ENCODE results near the gene NLK. TPM values are rescaled to one million over a fixed set of nuclear protein-coding genes. Genes with fewer than 3 reads are reported as not detected.
"Not testable (repeated sequence)": the region's sequence is repeated elsewhere in the genome, so short reads cannot be mapped to it uniquely, and the experiment has no call there.

Gene NLK
- total RNA-seq, result 17.0 and 17.6 TPM in 2 replicates

DNA sequence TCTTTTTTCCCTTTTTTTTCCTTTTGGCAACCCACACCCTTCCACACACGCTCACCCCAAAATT, at the start of gene NLK:
TSS of gene NLK (plus strand) at position 21 of the 64 bp plus-strand sequence. CDS start 197 bp downstream, outside the sequence.
- intact Hi-C loops (cut with micrococcal nuclease), result loop anchor here (5.0 to 10.0 kb wide), 3 partner anchors 212 to 570 kb away; partner anchors contain the start of genes ALDOC and PIGS

DNA sequence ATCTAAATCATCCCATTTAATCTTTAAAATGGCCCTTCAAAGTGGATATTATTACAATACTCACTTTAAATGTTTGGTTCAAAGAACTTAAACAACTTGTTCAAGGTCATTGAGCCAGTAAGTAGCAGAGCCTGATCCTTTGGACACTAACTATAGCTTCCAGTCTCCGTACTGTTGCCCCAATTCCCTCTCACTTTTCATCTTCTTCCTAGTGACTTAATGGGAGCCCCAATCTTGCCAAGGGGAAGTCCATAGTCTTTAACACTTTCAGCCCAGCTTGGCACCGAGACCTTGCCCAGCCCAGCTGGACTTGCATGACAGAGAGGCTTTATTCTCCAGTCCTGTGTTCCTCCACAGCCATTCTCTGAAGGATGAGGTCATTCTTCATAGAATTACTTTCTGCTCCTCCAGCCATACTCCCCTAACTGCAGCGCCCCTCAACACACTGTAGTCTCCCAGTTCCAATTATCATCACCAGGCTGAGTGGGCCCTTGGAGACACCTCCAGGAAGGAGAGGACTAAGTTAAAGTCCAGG, 49.2 kb upstream of the NLK start:
- intact Hi-C loops (cut with micrococcal nuclease), result no loop called here

DNA sequence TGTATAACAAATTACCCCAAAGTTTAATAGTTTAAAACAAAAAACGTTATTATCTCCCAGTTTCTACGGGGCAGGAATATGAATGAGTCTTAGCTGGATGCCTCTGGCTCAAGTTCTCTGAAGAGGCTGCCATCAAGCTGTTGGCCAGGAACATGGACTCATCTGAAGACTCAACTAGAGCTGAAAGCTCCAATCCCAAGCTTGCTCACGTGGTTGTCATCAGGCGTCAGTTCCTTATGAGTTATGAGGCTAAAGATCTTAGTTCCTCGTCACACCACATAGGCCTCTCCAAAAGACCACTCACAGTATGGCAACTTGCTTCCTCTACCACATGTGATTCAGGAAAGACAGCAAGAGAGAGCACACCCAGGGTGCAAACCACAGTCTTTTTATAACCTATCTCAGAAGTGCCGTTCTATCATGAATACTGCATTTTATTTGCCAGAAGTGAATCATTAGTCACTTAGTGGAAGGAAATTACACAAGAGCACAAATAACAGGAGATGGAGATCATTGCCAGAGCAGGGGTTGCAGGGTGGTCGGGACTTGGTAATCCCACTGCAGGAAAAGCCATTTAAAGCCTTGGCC, 48.7 kb upstream of the NLK start:
- intact Hi-C loops (cut with micrococcal nuclease), result no loop called here

DNA sequence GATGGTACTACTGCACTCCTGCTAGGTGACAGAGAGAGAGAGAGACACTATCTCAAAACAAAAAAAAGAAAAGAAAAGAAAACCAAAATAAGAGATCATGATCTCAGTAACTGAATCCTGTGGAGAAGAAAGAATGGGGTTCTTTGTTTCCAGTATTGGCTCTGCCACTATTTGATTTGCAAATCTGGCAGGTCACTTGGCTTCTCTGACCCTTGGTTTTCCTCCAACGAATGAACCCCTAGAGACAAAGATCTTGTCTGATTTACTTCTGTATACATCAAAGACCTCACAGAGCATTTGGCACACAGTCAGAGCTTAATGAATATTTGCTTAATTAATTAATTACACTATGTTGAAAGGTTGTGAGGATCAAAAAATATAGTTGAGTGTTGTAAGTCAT, 47.9 kb upstream of the NLK start:
- intact Hi-C loops (cut with micrococcal nuclease), result no loop called here

DNA sequence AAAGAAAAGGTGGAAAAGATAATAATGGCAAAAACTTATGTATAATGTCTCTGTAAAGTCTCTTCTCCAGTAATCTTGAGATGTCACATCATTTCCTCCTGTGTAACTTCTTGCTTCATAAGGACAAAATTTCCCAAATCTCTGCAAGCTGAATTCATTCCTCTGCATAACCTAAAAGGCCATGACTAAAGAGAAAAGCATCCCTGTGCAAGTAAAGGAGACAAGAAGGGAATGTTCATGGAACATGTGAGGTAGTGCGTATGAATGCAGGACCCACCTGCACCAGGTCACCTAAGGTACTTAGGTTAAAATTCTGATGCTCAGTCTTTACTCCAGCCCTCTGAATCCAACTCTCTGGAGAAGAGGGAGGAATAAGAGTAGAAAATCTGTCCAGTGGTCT, 46.9 kb upstream of the NLK start:
- intact Hi-C loops (cut with micrococcal nuclease), result no loop called here

DNA sequence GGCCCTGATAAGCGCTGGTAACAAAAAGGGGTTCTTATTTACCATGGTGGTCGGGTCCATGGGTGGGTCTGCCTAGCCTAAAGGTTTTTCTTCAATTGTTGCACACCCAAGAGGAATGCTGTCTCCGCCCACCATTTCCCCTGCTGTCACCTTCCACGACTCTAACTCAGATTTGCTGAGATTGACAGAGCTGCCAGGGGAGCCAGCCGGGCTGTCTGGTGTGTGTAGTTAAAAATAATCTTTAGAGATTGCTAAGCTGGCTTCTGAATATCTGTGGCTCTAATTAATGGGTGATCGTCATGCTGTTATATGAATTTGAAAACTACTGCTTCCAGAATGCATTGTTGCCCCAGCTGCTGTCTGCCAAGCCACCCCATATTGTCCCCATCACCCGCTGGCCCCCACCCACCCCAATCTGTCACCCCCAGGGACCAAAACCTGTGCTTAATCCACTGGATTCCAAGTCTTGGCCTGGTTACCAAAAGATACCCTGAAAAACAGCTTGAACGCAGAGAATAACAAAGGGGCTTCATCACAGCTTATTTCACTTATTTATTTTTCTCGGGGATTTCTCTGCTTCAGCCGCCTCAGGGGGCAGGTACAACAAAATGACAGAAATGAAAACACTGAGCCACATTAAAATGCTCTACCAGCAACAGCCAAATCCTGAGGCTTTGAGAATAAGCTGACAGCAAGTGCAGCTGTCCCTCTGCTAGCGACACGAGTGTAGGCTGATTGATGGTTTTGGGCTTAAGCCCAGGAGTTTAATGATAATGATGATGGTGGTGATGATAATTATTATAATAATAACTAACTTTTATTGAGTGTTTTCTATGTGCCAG, 46.1 kb upstream of the NLK start:
- intact Hi-C loops (cut with micrococcal nuclease), result no loop called here

DNA sequence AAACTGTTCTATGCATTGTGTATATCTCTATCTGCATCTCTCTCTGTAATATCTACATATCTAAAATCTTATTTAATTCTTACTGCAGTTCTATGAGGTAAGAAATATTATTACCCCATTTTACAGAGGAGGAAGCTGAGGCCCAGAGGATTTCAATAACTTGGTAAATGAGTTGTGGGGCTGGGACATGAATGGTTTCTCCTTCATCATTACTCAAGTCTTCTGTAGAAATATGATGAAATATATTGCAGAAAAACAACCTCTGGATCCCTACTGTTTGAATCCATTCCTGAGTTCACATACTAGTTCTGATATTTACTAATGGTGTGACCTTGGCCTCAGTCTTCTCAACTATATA, 45.5 kb upstream of the NLK start:
- intact Hi-C loops (cut with micrococcal nuclease), result no loop called here

DNA sequence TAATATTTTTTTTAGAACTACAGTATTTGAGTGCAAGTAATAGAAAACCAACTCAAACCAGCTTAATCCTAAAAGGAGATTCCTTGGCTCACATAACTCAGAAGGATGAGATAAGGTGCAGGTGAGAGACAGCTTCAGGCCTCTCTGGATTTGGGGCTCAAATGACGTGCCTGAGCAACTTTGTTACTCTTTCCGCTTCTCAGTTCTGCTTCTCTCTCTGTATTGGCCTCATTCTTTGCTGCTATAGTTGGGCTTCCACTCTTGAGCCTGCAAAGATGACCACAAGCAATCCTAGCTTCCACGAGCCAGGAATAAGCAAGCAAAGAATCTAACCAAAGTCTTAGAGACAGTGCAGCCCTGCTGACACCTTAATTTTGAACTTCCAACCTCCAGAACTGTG, 45.0 kb upstream of the NLK start:
- intact Hi-C loops (cut with micrococcal nuclease), result no loop called here

DNA sequence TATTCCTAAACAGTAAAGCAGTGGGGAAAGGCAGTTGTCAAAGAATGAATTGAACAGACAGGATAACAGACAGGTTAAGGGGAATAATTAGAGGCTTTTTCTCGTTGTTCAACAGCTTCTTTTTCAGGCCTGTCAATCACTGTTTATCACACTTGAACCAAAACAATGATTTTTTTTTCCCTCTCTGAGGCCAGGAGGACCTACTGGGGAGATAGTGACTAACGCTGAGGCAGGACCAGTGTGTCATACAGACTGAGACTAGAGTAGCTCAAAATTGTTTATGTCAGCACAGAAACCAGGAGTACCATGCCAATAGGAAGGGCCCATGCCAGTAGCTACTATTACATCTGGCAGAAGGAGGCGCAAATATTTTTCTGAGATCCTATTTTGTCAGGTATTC, 41.3 kb upstream of the NLK start:
- intact Hi-C loops (cut with micrococcal nuclease), result no loop called here

DNA sequence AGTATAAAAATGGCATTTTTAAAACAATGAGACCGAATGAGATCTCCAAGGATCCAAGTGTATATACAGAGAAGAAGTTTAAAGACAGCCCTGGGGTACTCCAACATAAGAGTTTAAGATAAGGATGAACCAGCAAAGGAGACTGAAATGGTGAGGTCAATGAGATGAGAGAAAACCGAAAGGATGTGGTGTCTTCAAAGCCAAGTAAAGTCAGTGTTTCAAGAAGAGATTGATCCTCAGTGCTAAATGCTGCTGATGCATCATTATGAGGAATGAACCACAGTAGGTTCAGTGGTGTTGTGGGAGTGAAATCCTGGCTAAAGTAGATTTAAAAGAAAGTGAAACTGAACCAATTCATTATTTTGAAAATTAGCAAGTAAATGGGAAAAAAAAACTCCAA, 38.1 kb upstream of the NLK start:
- intact Hi-C loops (cut with micrococcal nuclease), result no loop called here

DNA sequence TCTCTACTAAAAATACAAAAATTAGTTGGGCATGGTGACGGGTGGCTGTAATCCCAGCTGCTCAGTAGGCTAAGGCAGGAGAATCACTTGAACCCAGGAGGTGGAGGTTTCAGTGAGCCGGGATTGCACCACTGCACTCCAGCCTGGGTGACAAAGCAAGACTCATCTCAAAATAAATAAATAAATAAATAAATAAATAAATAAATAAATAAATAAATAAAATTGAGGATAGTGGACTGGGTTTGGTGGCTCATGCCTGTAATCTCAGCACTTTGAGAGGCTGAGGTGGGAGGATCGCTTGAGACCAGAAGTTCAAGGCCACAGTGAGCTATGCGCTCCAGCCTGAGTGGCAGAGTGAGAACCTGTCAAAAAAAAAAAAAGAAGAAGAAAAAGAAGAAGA, 34.6 kb upstream of the NLK start:
- intact Hi-C loops (cut with micrococcal nuclease), result not testable (repeated sequence)

DNA sequence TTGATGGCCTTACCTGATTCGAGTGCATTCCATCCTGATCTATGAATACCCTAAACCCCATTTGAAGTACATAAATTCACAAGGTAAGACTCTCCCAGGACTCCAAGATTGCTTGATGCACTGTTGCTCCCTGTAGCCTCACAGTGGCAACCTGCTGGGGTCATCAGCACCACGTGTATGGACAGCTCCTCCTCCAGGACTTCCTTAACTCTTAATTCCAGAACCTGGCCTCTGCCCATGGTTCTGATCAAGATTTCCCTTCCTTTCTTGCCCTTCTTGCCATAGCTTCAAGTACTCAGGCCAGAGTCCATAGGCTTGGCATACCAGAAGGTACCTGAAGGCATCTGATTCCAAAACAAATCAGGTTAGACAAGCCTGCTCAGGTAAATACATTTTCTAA, 34.0 kb upstream of the NLK start:
- intact Hi-C loops (cut with micrococcal nuclease), result no loop called here

DNA sequence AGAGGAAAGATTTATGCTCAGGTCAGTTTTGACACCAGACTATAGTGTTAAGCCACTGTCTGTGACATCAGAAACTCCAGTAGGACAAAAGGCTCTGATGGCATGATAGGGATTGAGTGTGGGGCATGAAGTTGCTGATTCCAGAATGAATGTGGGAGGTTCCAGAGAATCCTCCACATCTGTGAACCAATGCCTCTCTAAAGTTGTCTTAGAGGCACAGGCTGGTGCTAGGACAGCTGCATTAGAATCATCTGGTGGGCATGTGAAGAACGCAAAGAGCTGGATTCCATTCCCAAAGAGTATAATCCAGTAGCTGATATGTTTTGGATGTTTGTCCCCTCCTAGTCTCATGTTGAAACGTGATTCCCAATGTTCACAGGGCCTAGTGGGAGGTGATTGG, 32.1 kb upstream of the NLK start:
- intact Hi-C loops (cut with micrococcal nuclease), result no loop called here

DNA sequence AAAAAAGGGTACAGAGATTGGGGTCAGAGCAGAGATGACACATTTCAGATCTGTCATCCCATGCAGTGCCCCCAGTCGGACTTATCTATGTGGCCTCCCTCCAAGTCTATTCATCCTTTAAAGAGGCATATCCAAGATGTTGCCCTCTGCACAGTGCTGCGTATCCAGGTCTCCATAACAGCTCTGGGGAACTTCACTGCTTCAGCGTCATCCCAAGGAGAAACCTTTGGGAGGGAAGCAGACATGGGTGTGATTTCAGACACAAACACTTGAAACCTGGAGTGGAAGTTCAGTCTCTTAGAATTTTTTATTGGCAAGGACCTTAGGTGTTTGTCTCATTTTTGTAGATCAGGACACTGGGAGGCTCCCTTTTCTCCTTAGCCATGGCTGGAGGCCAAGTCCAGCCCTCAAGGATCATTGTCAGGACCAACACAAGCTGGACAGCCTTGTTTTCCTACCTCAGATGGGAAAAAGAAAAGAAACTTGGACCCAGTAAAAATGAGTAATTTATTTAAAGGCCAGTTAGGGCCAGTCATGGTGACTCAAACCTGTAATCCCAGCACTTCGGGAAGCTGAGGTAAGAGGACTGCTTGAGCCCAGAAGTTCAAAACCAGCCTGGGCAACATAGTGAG, 23.9 kb upstream of the NLK start:
- intact Hi-C loops (cut with micrococcal nuclease), result no loop called here

DNA sequence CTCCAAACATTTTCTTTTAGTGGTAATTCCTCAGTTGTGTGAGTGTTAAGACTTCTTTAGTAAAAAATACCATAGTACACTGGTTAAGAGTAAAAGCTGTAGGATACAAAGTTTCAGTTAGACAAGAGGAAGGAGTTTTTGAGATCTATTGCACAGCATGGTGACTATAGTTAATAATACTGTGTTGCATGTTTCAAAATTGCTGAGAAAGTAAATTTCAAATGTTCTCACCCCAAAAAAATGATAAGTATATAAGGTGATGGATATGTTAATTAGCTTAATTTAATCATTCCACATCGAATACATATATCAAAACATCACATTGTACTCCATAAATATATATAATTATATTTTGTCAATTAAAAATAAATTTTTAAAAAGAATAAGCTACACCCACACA, 22.0 kb upstream of the NLK start:
- intact Hi-C loops (cut with micrococcal nuclease), result no loop called here

DNA sequence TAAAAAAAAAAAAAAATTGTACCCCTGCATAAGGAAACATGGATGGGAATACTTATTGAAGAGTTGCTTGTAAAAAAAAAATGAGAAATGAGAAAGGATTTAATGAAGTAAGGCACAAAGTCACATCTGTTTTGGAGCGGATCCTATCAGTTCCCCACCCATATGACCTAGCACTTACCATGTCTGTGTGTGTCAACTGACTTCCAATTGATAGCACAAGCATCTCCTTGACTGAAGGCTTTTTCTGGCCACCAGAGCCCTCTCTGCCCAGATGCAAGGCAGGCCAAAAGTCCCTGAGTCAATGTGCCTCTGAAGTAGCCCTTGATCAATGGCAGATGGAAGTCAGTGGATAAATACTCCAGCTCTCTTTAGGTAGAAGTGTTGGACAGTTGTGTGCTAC, 13.4 kb upstream of the NLK start:
- intact Hi-C loops (cut with micrococcal nuclease), result no loop called here

DNA sequence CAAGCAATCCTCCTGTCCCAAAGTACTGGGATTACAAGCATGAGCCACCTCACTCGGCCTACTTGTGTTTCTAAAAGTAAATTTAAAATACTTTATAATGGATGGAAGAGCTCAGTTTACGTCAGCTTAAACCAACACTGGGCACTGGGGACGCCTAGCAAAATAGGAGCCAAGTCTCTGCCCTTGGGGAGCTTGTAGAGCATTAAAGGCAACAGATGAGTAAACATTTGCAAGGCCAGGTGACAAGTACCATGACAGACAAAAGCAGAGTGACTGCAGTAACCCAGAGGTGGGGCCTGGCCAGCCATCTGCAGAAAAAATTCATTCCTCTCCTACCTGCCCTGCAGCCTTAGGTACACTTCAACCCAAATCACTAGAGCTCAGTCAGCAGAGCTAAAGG, 12.1 kb upstream of the NLK start:
- intact Hi-C loops (cut with micrococcal nuclease), result no loop called here

DNA sequence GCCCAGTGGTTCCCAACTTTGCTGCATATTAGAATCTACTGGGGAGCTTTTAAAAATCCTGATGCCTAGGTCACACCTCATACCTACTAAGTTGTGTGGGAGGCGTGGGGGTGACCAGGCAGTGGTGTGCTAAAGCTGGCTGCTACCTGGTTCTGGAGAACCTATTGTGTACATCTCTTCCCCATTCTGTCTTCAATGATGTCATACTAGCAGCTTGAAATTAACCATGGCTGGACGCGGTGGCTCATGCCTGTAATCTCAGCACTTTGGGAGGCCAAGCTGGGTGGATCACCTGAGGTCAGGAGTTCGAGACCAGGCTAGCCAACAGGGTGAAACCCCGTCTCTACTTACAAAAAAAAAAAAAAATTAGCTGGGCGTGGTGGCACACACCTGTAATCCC, 11.3 kb upstream of the NLK start:
- intact Hi-C loops (cut with micrococcal nuclease), result no loop called here

DNA sequence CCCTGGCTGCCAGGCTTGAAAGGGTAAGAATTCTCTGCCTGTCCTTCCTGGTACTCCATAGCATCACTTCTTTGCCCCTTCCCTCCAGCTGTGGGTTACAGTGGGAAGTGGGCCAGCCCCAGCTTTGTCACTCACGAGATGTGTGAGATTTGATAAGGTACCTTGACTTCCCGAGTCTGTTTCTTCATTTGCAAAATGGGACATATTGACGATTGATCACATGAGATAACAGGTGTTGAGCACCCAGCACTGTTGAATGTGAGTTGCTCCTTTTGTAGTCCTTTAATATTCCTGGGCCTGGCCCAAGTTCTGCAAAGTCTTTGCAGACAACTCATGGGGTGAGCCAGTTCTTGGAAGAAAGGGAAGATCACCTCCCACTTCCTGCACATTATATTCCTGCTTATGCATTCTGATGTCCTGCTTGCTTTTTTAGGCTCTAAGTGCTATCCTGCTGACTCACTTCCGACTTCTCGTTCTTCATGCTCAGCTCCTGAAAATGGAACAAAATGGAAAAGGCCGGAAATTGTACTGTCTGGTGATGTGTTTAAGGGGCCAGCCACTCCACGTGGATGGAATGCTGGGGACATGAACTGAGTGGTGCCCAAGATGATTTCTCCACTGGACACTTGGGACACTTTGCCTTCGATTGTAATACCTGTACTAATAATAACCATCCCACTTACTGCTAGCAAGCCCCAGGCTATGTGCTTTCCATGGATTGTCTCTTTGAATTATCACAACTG, 8.3 kb upstream of the NLK start:
- intact Hi-C loops (cut with micrococcal nuclease), result no loop called here

DNA sequence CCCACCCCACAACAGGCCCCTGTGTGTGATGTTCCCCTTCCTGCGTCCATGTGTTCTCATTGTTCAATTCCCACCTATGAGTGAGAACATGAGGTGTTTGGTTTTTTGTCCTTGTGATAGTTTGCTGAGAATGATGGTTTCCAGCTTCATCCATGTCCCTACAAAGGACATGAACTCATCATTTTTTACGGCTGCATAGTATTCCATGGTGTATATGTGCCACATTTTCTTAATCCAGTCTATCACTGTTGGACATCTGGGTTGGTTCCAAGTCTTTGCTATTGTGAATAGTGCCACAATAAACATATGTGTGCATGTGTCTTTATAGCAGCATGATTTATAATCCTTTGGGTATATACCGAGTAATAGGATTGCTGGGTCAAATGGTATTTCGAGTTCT, 7.0 kb upstream of the NLK start:
- intact Hi-C loops (cut with micrococcal nuclease), result not testable (repeated sequence)

DNA sequence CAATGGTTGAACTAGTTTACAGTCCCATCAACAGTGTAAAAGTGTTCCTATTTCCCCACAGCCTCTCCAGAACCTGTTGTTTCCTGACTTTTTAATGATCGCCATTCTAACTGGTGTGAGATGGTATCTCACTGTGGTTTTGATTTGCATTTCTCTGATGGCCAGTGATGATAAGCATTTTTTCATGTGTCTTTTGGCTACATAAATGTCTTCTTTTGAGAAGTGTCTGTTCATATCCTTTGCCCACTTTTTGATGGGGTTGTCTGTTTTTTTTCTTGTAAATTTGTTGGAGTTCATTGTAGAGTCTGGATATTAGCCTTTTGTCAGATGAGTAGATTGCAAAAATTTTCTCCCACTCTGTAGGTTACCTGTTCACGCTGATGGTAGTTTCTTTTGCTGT, 6.6 kb upstream of the NLK start:
- intact Hi-C loops (cut with micrococcal nuclease), result not testable (repeated sequence)

DNA sequence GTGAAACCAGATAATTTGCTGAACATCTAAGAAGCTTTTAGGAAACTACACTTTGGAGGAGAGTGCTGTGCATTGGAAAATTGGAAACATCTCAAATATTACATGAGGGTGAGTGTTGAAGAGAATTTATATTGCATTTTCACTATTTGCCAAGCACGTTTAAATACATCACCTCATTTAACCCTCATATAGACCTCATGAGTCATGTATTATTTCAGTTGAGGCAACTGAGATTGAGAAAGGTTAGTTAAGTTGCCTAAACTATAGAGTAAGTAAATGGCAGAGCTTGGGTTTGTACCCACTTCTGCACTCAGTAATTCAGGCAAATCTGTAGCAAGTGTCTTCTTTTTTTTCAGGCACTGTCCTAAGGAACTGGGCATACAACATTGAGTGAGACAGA, 3.7 kb upstream of the NLK start:
- intact Hi-C loops (cut with micrococcal nuclease), result no loop called here
